Stimulated activated CD8-positive, alpha-beta memory T cell treated with anti-CD3 and anti-CD28 coated beads, Interleukin-15, amount 100 ng/mL, for 4 hours (primary cell): ENCODE data around the gene RAB40C.

Source experiments
- DNase-seq, 2 donors: peaks; one replicate each; pipeline ENCODE4 v3.0.0-alpha.2; 2020; ENCODE audit warnings: low read depth in 2 of 2

The RAB40C gene

GRCh38 chr16:574021-574760, 15.7 kb upstream of the RAB40C start:
- no peak for DNase-seq

GRCh38 chr16:575354-576196, 14.3 kb upstream of the RAB40C start:
- DNase-seq, result no peak

DNA sequence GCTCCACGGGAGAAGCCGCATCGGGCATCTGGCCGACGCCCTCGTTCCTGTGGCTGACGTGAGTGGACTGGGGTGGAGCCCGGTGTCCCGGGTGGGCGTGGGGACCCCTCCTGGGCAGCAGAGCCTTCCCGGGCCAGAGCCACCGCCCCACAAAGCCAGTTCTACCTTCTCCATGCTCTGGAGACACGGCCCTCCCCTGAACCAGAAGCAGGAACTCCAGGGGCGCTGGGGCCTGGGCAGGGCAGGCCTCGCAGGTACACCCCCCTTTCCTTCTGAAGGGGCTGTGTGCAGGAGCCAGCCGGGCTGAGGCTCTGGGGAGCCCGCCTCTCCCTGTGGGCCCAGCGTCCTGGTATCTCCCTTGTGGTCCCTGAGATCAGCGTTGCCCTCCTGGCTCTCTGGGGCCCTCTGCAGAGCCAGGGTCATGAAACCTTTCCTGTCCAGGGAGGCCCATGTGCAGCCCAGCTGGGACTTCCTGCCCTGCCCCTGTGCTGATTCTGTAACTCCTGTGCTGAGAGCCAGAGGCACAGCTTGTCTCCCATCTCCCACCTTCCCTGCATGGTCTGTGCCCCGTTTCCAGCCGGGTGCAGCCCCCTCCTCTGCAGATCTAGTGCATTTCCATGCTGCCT, 13.6 kb upstream of the RAB40C start:
- no peak for DNase-seq

DNA sequence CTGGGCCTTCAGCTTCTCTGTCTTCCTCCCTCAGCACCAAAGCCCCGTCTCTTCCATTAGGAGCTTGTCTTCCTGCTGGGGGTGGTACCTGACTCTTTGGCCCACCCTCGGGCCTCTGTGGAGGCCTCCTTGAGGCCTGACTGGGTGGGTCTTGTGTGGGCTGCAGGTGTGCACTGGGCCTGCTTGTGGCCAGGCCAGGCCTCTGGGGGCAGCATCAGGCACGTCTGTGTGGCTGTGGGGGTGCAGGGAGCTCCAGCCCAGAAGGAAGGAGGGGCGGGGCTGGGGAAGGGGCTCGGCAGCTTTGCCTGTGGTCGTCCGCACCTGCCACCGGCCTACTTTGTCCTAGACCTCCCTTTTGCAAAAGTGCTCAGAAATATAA, 13.1 kb upstream of the RAB40C start:
- no peak for DNase-seq

GRCh38 chr16:577796-578195, 12.1 kb upstream of the RAB40C start:
- no peak for DNase-seq

- no peak for DNase-seq
These were observed 11.5 kb upstream of the RAB40C start for GRCh38 chr16:578232-578869.

DNA sequence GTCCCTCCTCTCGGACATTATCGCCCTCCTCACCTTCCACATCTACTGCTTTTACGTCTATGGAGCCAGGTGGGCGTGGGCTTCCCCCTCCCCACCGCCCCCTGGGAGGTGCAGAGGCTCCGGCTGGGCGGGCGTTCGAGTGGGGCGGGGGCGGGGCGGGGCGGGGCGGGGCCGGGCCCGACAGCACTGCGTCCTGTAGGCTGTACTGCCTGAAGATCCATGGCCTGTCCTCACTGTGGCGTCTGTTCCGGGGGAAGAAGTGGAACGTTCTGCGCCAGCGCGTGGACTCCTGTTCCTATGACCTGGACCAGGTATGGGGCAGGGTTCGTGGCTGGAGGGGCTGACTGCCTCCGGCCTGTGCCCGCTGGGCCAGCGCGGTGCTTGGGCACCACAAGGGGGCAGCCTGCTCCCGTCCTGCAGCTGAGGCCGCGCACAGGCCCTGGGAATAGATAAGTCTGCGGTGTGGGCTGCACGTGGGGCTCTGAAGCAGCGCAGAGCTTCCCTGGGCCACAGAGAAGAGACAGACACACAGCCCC, 10.9 kb upstream of the RAB40C start:
- DNase-seq, result peak in 1 of 2 donors; percentile 19

- no peak for DNase-seq
These were observed 9.5 kb upstream of the RAB40C start for GRCh38 chr16:580141-580945.

DNA sequence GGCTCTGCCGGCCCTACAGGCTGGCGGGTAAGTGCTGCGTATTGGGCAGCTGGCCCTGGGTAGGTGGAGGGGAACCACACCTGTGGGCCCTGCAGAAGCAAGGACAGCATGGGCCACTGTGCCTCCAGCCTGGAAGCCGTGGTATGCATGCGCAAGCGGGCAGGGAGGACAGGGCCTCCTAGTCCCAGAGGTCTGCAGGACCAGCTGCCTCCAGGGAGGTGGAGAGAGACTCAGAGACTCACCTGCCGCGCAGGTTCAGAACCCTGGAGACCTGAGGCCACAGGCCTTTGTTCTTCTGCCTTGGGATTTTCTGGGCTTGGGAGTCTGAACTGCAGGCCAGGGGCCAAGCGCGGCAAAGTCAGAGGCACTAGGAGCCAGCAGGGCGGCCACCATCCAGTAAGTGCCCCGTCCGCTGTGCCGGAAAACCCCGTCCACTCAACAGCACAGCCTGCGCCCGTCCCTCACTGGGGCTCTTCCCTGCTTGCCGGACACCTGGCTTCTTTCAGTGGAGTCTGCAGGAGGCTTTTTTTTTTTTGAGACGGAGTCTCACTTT, 8.8 kb upstream of the RAB40C start:
- no peak for DNase-seq

DNA sequence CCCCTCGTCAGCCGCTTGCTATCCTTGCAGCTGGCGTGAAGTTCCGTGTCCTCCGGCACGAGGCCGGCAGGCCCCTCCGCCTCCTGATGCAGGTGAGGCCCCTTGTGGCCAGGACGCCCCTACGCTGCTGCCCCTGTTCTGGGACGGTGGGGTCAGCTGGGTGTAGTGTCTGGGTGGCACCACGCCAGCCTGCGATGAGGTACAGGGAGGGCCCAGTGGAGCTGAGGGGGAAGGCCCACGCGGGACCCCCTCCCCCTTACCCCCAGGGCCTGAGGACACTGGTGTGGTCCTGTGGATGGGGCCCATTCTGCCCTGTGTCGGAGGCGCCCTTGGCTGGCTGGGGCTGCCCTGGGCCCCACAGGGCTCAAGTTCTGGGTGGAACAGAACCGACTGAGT, 7.7 kb upstream of the RAB40C start:
- DNase-seq, result no peak

GRCh38 chr16:582614-583331, 7.1 kb upstream of the RAB40C start:
- no peak for DNase-seq

GRCh38 chr16:583470-583814, 6.4 kb upstream of the RAB40C start:
- DNase-seq, result no peak

- no peak for DNase-seq
These were observed 5.9 kb upstream of the RAB40C start for GRCh38 chr16:583815-584591.

- no peak for DNase-seq
These were observed 4.5 kb upstream of the RAB40C start for GRCh38 chr16:585351-585750.

DNA sequence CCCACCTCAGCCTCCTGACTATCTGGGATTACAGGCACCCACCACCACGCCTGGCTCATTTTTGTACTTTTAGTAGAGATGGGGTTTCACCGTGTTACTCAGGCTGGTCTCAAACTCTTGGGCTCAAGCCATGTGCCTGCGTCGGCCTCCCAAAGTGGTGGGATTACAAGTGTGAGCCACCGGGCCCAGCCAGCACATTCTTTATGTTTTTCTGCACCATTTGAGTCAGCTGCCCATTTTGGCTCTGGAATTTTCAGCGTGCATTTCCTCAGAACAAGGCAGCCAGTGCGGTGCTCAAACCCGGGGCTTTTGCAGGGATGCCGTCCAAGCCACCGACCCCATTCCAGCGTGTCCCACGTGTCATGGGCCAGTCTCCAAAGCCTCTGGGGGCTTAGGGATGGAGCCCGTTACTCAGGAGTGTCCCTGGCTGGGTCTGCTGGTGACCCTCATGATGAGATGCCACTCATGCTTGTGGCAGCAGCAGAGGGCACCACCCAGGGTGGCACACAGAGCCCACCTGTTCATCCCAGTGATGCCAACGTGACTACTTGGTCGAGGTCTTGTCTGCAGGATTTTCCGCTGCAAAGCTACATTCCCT, 3.7 kb upstream of the RAB40C start:
- DNase-seq, result no peak

GRCh38 chr16:586645-587590, 2.9 kb upstream of the RAB40C start:
- DNase-seq, result no peak

DNA sequence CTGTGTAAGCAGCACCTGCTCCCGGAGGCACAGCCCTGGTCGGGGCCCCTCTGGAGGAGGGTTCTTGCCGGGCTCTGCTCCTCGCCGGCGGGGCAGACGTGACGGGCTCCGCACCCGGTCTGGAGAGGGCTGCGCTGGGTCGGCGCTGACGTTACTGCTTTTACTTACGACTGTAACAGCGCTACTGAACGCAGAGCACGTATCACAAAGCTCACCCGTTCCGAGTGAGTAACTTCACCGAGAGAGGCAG, 1.3 kb upstream of the RAB40C start:
- DNase-seq, result peak in 1 of 2 donors; percentile 48
